ENCODE results near the gene SORL1-AS1.

SORL1-AS1 gene

GRCh38 chr11:121431820-121432526 lies 20.8 kb downstream of the SORL1-AS1 start (continued):
- TF ChIP-seq SREBF2 (IDR thresholded peaks at IDR 0.05; ENCODE audit: low read length) (no peak), ZNF207 (IDR thresholded peaks at IDR 0.05; ENCODE audit: borderline replicate concordance) (no peak), CBX5 (IDR thresholded peaks at IDR 0.05; ENCODE audit: low read depth) (no peak), FOXM1 (IDR thresholded peaks at IDR 0.05; ENCODE audit: low read depth, low read length) (peak; percentile 33; the same call in 1 of the 2 replicates), SUZ12 (IDR thresholded peaks at IDR 0.05; ENCODE audit: unreplicated experiment) (no peak), SMAD5 (IDR thresholded peaks at IDR 0.05; ENCODE audit: low read depth) (no peak), DPF2 (IDR thresholded peaks at IDR 0.05) (0 out of 2 replicates have a peak, but pooled peaks have one; percentile 21), NR2F1 (conservative IDR thresholded peaks at IDR 0.05) (peak; percentile 57; the same call in 1 of the 2 replicates), RAD21 (IDR thresholded peaks at IDR 0.05; ENCODE audit: insufficient read depth, low read depth, low read length) (no peak), CEBPZ (IDR thresholded peaks at IDR 0.05; ENCODE audit: low read depth, low read length) (no peak), RUNX3 (IDR thresholded peaks at IDR 0.05; ENCODE audit: low read length) (peak; percentile 63), IRF4 (IDR thresholded peaks at IDR 0.05; ENCODE audit: low read depth, low read length) (peak; percentile 26; the same call in 1 of the 2 replicates), MTA3 (IDR thresholded peaks at IDR 0.05; ENCODE audit: borderline replicate concordance, low read length) (0 out of 2 replicates have a peak, but pooled peaks have one; percentile 31), ZNF217 (IDR thresholded peaks at IDR 0.05) (no peak), ZNF274 (IDR thresholded peaks at IDR 0.05; ENCODE audit: insufficient read depth, insufficient read length) (no peak), HDAC6 (IDR thresholded peaks at IDR 0.05; ENCODE audit: unreplicated experiment) (no peak), CBX3 (IDR thresholded peaks at IDR 0.05; ENCODE audit: borderline replicate concordance, low read depth) (no peak), E2F8 (IDR thresholded peaks at IDR 0.05; ENCODE audit: low read depth, partially characterized antibody) (no peak), ATF2 (IDR thresholded peaks at IDR 0.05; ENCODE audit: low read length) (peak; percentile 55), NKRF (conservative IDR thresholded peaks at IDR 0.05) (no peak), IKZF1 (conservative IDR thresholded peaks at IDR 0.05) (peak; percentile 37; the same call in 1 of the 2 replicates), TAF1 (IDR thresholded peaks at IDR 0.05; ENCODE audit: borderline replicate concordance, low read depth, low read length) (no peak), HDAC2 (IDR thresholded peaks at IDR 0.05) (no peak)
